Uterus (tissue), 2 donors: Measurements from ENCODE around the gene MEF2A.

Source experiments
- CTCF ChIP-seq, 4 experiments: fragments of 200-600 bp in 2 of 4; fragments of 450-650 bp in 2 of 4; sonication (generic) in 2 of 4; IDR thresholded peaks; one replicate each; pipeline ENCODE4 v1.5.1; 2016 to 2019; ENCODE audit warnings: antibody characterized with exemption in 4 of 4, mild to moderate bottlenecking in 2 of 4, moderate library complexity in 1 of 4
- POLR2A ChIP-seq, 2 donors: fragments of 450-650 bp; IDR thresholded peaks; one replicate each; pipeline ENCODE4 v1.6.1; 2016; ENCODE audit warnings: antibody characterized with exemption in 2 of 2, mild to moderate bottlenecking in 1 of 2, moderate library complexity in 1 of 2

- TF ChIP-seq CTCF (IDR thresholded peaks at IDR 0.05) (no peak), POLR2A (IDR thresholded peaks at IDR 0.05) (no peak)
Observed at GRCh38 chr15:99741835-99742234, 176.1 kb downstream of the MEF2A start.
